Umbilical cord (tissue), 2 donors: ENCODE results near the gene GLYATL1. TPM values are rescaled to one million over a fixed set of nuclear protein-coding genes. Genes with fewer than 3 reads are reported as not detected.

ENCODE experiments used
- DNase-seq: peaks from one replicate; pipeline ENCODE4 v3.0.0-alpha.2; 2015; ENCODE audit warnings: low spot score
- total RNA-seq: library from RNA; depleted of rRNA; stranded (reverse); fragments of >200 nt; gene quantifications from one replicate; pipeline ENCODE4 v1.2.3, GENCODE V29; 2014; ENCODE audit warnings: low replicate concordance; ENCODE audit not compliant: insufficient read depth

Gene GLYATL1
- total RNA-seq, 1 donor from 2014 or later = 19.0 TPM

- no peak for DNase-seq
Measured at GRCh38 chr11:58926251-58926650, 13.0 kb upstream of the GLYATL1 start.

GRCh38 chr11:58926695-58927094 lies 12.6 kb upstream of the GLYATL1 start:
- peak; percentile 46 for DNase-seq

DNA sequence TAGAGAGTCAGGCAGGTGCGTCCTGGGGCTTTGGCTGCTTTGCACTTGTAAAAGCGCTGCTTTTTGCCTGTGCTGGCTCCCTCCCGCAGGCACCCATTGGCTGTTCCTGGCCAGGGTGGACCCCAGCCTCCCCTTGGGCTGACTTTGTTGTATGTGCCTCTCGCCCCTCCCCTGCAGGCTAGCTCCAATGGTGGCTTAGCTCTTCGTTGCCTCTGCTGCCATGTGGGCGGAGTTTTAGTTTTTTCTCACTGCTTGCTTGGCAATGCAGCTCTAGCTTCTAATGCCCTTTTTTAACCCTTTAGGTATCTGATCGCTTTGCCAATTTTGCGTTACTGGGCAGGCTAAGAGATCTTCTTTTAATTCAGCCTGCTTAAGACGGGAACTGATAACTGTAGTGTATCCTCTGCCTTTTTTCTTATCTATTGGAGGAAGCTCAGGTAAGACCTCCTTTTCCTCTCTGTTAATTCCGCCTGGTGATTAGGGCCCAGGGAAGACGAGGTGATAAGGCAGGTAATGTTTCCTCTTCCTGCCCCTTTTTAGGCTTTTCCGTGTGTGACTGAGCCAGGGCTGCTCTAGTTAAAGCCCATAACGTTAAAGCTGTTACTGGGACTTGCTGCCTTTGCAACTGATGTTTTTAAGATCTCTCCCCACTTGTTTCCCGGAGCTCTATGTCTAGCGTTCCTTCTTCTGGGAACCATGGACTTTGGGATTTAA lies 11.7 kb upstream of the GLYATL1 start:
- peak; percentile 55 for DNase-seq

- no peak for DNase-seq
Measured at GRCh38 chr11:58928107-58928499, 11.2 kb upstream of the GLYATL1 start.

DNA sequence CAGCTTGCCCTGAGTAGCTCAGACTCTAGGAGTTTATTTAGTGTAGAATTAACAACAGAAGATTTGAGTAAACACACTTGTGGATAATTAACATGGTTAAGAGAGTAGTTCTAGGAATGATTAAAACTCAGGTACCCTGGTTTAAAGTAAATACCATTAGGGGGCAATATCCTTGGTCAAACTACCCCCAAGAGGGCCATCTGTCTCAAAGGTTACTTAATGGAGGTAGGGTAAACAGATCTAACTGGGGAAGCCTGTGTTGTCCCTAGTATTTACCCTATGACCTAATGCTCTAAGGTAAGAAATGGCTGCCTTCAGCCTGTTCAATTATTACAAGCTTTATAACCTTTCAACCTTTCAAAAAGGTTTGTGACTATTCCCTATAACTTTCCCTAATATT lies 10.6 kb upstream of the GLYATL1 start:
- no peak for DNase-seq

GRCh38 chr11:58930926-58931325 lies 8.4 kb upstream of the GLYATL1 start:
- no peak for DNase-seq

DNA sequence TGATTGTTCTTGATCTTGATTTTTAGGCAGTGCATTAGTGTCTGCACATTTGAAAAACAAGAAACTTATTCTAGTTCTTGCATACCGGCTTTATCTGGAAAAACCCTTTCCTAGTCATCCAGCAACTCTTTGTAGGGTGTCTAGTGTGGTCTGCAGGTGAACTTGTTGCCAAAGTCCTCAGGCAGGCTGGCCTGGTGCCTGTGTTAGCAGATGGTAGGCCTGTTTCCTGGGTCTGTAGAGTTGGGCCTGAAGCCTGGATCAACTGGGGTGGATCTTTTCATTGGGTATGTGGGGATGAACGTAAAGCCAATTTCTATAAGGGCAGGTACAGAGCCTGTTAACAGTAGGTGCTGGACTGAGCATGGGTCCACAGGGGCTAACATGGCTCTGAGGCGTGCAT lies 5.6 kb upstream of the GLYATL1 start:
- DNase-seq = no peak

DNA sequence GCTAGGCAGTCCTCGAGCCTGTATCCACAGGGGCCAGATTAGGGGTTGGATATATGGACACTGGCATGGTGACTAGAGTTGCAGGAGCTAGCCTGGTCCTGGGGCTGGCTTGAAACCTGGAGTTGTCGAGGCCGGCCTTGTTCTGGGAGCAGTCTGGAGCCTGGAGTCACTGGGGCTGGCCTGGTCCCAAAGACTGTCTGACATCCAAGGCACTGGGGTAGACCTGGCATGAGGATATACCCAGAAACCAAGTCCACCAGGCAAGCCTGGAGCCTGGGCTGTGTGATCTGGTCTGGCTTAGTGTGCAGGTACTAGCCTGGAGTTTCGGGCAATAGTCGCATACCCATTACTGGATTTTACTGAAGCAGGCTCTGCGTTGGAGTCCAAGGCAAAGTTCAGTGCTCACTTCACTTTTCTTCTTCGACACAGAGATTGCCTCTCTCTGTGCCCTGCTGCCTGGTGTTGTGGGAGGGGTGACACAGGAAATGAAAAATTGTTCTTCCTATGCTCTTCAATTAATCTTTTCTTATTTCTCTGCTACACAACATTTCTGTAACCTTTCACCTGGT lies 4.3 kb upstream of the GLYATL1 start:
- DNase-seq = no peak

GRCh38 chr11:58938398-58938797 lies 890 bp upstream of the GLYATL1 start:
- no peak for DNase-seq

- no peak for DNase-seq
Measured at GRCh38 chr11:58940028-58940427, 740 bp downstream of the GLYATL1 start.

GRCh38 chr11:58941838-58942237 lies 2.5 kb downstream of the GLYATL1 start:
- DNase-seq = no peak

DNA sequence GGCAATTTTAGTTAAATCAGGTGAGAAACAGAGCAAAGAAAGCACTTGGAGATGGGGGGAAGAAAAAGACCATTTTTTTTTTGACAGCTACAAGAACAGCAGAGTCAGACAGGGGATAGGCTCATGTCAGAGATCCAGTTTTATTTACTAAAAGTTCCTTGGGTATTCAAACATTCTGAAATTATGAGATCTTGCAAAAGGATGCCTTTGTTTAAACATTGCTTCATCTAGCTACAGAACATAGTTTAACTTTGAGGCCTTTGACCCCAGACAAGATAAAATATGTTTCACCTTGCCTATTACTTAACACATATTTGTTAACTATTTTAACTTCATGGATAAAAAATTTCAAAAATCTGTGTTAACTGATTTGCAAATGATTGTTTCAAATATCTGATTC lies 6.4 kb downstream of the GLYATL1 start:
- DNase-seq = no peak

- no peak for DNase-seq
Measured at GRCh38 chr11:58949184-58949583, 9.9 kb downstream of the GLYATL1 start.

DNA sequence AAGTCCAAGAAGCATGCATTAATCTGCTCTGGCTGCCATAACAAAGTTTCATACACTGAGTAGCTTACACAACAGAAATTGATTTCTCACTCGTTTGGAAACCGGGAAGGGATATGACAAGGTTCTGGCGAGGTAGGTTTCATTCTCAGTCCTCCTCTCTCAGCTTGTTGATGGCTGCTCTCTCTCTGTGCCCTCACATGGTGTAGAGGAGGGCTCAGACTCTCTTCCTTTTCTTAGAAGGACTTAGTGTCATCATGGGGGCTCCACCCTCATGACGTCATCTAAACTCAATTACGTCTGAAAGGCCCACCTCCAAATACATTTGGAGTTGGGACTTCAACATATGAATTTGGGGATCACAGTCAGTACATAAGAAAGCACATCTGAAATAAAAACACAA lies 18.6 kb downstream of the GLYATL1 start:
- DNase-seq = no peak

DNA sequence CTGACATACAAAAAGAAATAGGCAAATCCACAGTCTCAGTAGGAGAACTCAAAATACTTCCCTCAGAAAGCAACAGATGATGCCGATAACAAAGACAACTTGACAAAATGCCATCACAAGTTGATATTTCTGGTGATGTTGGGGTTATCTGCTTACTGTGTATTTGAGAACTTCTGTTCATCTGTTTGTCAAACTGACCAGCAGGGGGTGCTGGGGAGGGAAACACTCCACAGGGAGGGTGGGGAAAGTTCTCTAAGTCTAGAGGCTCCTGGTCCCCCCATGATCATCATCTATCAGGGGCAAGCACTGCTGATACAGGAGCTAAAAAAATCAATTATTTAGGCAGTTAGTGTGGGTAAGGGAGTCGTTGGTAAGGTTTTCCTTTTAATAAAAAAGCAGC lies 19.2 kb downstream of the GLYATL1 start:
- DNase-seq = no peak

- DNase-seq = peak; percentile 25
Measured at GRCh38 chr11:58963551-58964104, 24.3 kb downstream of the GLYATL1 start.

GRCh38 chr11:58965246-58965985 lies 26.1 kb downstream of the GLYATL1 start:
- DNase-seq = no peak

- no peak for DNase-seq
Measured at GRCh38 chr11:58968251-58968711, 29.0 kb downstream of the GLYATL1 start.

GRCh38 chr11:58977470-58977869 lies 38.2 kb downstream of the GLYATL1 start:
- DNase-seq = no peak

DNA sequence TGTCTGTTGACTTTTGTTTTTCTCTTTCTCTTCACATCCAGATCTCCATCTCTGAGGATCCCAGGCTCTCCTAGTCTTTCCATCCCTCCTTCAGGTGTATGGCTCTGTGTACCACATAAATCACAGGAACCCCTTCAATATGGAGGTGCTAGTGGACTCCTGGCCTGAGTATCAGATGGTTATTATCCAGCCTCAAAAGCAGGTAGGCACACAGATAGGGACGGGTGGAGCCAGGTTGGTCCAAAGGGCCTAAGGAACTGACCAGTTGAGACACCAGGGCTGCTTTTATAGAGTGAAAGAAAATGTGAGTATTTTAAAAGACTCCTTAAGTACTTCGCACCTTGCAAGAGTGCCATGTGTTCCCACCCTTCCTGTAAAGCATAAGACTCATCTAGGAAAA lies 39.9 kb downstream of the GLYATL1 start:
- no peak for DNase-seq

GRCh38 chr11:58980159-58980843 lies 41.0 kb downstream of the GLYATL1 start:
- no peak for DNase-seq

- DNase-seq = no peak
Measured at GRCh38 chr11:58992489-58992888, 53.2 kb downstream of the GLYATL1 start.
